Measurements from ENCODE around the gene MSTO1. TPM values are rescaled to one million over a fixed set of nuclear protein-coding genes. Genes with fewer than 3 reads are reported as not detected.
A peak's percentile ranks its signal among the peaks of the same experiment; 100 is the strongest.
"Not testable (repeated sequence)": the region's sequence is repeated elsewhere in the genome, so short reads cannot be mapped to it uniquely, and the experiment has no call there.

The MSTO1 gene
- total RNA-seq, 6 donors from 2014 or later, result 17.4 to 82.8 (median 27.2) TPM

DNA sequence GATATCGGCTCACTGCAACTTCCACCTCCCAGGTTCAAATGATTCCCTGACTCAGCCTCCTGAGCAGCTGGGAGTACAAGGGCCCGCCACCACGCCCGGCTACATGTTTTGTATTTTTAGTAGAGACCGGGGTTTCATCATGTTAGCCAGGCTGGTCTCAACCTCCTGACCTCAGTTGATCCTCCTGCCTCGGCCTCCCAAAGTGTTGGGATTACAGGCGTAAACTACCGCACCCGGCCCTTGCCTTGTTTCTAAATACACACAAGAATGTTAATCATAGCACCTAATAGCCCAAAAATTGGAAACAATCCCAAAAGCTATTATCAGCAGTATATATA lies 1.2 kb upstream of the MSTO1 start:
- Histone ChIP-seq H3K36me3 (peaks cover 0 to 13% (median 6%) of the 10 kb centered on the region in 4 donors), H3K27me3 (no peaks in the 10 kb centered on the region), H3K4me3 (no peak overlapping the region), H3K9me3 (no peaks in the 10 kb centered on the region), H3K4me1 (peaks cover 0 to 5% (median 0%) of the 10 kb centered on the region in 4 donors), H3K27ac (no peak overlapping the region)
- no peak for ATAC-seq (ENCODE audit: low FRiP score in 2 of 2)
- no peak for DNase-seq
- TF ChIP-seq POLR2AphosphoS5 (IDR thresholded peaks at IDR 0.05) (no peak), POLR2A (IDR thresholded peaks at IDR 0.05) (no peak), EP300 (IDR thresholded peaks at IDR 0.05) (no peak)
- TF ChIP-seq, protein P1, sequence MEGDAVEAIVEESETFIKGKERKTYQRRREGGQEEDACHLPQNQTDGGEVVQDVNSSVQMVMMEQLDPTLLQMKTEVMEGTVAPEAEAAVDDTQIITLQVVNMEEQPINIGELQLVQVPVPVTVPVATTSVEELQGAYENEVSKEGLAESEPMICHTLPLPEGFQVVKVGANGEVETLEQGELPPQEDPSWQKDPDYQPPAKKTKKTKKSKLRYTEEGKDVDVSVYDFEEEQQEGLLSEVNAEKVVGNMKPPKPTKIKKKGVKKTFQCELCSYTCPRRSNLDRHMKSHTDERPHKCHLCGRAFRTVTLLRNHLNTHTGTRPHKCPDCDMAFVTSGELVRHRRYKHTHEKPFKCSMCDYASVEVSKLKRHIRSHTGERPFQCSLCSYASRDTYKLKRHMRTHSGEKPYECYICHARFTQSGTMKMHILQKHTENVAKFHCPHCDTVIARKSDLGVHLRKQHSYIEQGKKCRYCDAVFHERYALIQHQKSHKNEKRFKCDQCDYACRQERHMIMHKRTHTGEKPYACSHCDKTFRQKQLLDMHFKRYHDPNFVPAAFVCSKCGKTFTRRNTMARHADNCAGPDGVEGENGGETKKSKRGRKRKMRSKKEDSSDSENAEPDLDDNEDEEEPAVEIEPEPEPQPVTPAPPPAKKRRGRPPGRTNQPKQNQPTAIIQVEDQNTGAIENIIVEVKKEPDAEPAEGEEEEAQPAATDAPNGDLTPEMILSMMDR (IDR thresholded peaks at IDR 0.05), result no peak
- 93% methylated on average over 9 of the region's 9 CpGs for WGBS, 2 donors

GRCh38 chr1:155610257-155610647 lies 234 bp downstream of the MSTO1 start:
- H3K36me3 ChIP-seq, result peaks cover 0 to 13% (median 6%) of the 10 kb centered on the region in 4 donors
- H3K9me3 ChIP-seq, DNase-seq, H3K4me1 ChIP-seq, H3K27ac ChIP-seq, H3K27me3 ChIP-seq: not testable (repeated sequence)
- peak overlapping the region in 3 of 4 donors; percentile 60 to 77 (median 63) for H3K4me3 ChIP-seq
- ATAC-seq (ENCODE audit: low FRiP score in 2 of 2), result peak; percentile 27 to 53
- no CpG with 5 or more reads among the region's 33 CpGs for WGBS, 2 donors

DNA sequence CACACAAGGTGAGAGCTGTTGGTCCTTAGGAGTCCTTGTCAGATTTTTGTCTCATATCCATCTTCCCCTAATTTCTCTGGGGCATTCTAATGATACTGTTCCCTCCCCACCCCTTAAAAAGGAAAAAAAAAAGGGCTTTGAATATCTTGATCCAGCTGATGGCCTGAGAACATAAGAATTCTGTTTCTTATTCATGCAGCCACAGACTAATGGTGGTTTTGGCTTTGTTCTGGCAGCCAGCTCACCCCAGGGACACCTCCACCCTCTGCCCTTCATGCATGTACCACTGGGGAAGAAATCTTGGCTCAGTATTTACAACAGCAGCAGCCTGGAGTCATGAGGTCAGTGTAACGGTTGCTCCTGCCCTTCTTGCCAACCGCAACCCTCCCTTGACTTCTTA lies 3.2 kb downstream of the MSTO1 start:
- DNase-seq; H3K9me3 ChIP-seq; ATAC-seq (ENCODE audit: low FRiP score in 2 of 2); H3K27me3 ChIP-seq; H3K4me1 ChIP-seq; H3K27ac ChIP-seq; H3K4me3 ChIP-seq: not testable (repeated sequence)
- H3K36me3 ChIP-seq, result peaks cover 0 to 13% (median 6%) of the 10 kb centered on the region in 4 donors
- no CpG with 5 or more reads among the region's 2 CpGs for WGBS, 2 donors

- Histone ChIP-seq H3K27ac (no peak overlapping the region), H3K9me3 (no peaks in the 10 kb centered on the region), H3K4me1 (no peaks in the 10 kb centered on the region), H3K27me3 (no peaks in the 10 kb centered on the region), H3K4me3 (no peak overlapping the region), H3K36me3 (no peaks in the 10 kb centered on the region)
- 60 to 80% methylated on average over 2 of the region's 2 CpGs for WGBS, 2 donors
- peak in 1 of 2 donors; percentile 26 for DNase-seq
- no peak for ATAC-seq (ENCODE audit: low FRiP score in 2 of 2)
- TF ChIP-seq POLR2AphosphoS5 (IDR thresholded peaks at IDR 0.05) (no peak), EP300 (IDR thresholded peaks at IDR 0.05) (no peak), POLR2A (IDR thresholded peaks at IDR 0.05) (no peak)
These were observed 12.2 kb downstream of the MSTO1 start for GRCh38 chr1:155622191-155622590.

GRCh38 chr1:155623357-155623756 lies 13.3 kb downstream of the MSTO1 start:
- Histone ChIP-seq H3K27me3 (no peaks in the 10 kb centered on the region), H3K36me3 (no peaks in the 10 kb centered on the region), H3K27ac (no peak overlapping the region), H3K4me1 (no peaks in the 10 kb centered on the region), H3K4me3 (no peak overlapping the region), H3K9me3 (no peaks in the 10 kb centered on the region)
- WGBS, 2 donors, result 44 to 73% methylated on average over 1 of the region's 1 CpG
- DNase-seq, result no peak
- no peak for ATAC-seq (ENCODE audit: low FRiP score in 2 of 2)
- TF ChIP-seq EP300 (IDR thresholded peaks at IDR 0.05), result no peak
- TF ChIP-seq, protein P1 (IDR thresholded peaks at IDR 0.05), result no peak
- TF ChIP-seq POLR2A (IDR thresholded peaks at IDR 0.05), result no peak
- no peak for TF ChIP-seq POLR2AphosphoS5 (IDR thresholded peaks at IDR 0.05)

DNA sequence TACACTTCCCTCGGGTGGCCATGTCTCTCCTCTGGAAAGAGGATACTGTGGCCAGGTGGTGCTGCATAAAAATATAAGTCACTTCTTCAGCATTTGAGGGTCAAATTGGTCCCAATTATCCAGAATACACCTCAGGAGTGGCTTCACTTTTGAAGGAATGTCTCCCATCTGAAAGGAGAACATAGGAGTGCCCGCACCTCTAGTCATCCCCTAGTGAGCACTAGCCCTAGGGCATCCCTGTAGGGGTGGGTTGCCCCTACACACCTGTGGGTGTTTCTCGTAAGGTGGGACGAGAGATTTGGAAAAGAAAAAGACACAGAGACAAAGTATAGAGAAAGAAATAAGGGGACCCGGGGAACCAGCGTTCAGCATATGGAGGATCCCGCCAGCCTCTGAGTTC lies 16.4 kb downstream of the MSTO1 start:
- H3K4me3 ChIP-seq, result not testable (repeated sequence)
- 89 to 95% methylated on average over 4 to 7 of the region's 7 CpGs for WGBS, 2 donors

DNA sequence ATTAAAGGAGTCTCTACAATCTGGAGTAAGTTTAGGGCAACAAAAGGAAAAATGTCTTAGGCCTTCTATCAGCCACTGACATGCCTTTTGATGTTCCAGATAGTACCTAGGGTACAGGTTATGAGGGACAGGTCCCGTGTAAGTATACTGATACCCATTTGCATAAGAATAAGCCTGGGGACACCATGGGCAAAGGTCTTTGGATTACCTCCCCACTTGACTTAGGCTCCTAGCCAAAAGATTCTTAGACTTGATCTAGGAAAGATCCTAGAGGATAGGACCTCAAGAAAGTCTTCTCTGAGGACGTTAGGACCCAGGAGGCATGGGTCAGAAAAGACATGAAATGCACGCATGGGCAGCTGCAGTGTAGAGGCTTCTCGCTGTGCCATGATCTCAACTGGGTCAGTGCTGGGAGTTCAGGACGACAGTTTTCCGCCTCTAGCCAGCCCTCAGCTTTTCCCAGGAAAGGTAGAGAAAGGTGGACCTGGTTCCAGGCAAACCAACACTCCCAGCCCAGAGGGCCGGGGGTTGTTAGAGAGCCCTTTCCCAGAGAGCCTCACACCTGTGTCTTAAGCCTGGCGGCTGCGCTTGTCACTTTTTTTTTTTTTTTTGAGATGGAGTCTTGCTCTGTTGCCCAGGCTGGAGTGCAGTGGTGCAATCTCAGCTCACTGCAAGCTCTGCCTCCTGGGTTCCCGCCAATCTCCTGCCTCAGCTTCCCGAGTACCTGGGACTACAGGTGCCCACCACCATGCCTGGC lies 26.6 kb downstream of the MSTO1 start:
- WGBS, 2 donors, result 84 to 89% methylated on average over 7 to 10 of the region's 11 CpGs
- ATAC-seq (ENCODE audit: low FRiP score in 2 of 2) (no peak), DNase-seq (no peak)
- no peak for TF ChIP-seq EP300 (IDR thresholded peaks at IDR 0.05)
- TF ChIP-seq, protein P1 (IDR thresholded peaks at IDR 0.05), result no peak
- no peak for TF ChIP-seq POLR2AphosphoS5 (IDR thresholded peaks at IDR 0.05)
- TF ChIP-seq POLR2A (IDR thresholded peaks at IDR 0.05), result no peak
- H3K4me3 ChIP-seq, result peak overlapping the region in 3 of 4 donors; percentile 30 to 48 (median 31)
- H3K27me3 ChIP-seq, result no peaks in the 10 kb centered on the region
- peak overlapping the region in 2 of 4 donors; percentile 70 to 77 for H3K27ac ChIP-seq
- peaks cover 0 to 2% (median 0%) of the 10 kb centered on the region in 4 donors for H3K9me3 ChIP-seq
- H3K36me3 ChIP-seq, result no peaks in the 10 kb centered on the region
- peaks cover 0 to 12% (median 6%) of the 10 kb centered on the region in 4 donors for H3K4me1 ChIP-seq

More for the DNA sequence above, 16.4 kb downstream of the MSTO1 start:
- not testable (repeated sequence) for H3K4me1 ChIP-seq; H3K9me3 ChIP-seq; H3K36me3 ChIP-seq; H3K27ac ChIP-seq; ATAC-seq (ENCODE audit: low FRiP score in 2 of 2); H3K27me3 ChIP-seq; DNase-seq
